GM19239 (cell line): ENCODE measurements around the gene EVC.
"Not testable (repeated sequence)": the region's sequence is repeated elsewhere in the genome, so short reads cannot be mapped to it uniquely, and the experiment has no call there.

Experiments used
- DNase-seq: peaks from one replicate; pipeline ENCODE4 v3.0.0; 2011; ENCODE audit warnings: low spot score; ENCODE audit not compliant: insufficient read length
- FAIRE-seq: peaks from 2 replicates; lab custom pipeline; 2011; peaks lifted over from hg19 to GRCh38; lab: Jason Lieb, UNC

The EVC gene

DNA sequence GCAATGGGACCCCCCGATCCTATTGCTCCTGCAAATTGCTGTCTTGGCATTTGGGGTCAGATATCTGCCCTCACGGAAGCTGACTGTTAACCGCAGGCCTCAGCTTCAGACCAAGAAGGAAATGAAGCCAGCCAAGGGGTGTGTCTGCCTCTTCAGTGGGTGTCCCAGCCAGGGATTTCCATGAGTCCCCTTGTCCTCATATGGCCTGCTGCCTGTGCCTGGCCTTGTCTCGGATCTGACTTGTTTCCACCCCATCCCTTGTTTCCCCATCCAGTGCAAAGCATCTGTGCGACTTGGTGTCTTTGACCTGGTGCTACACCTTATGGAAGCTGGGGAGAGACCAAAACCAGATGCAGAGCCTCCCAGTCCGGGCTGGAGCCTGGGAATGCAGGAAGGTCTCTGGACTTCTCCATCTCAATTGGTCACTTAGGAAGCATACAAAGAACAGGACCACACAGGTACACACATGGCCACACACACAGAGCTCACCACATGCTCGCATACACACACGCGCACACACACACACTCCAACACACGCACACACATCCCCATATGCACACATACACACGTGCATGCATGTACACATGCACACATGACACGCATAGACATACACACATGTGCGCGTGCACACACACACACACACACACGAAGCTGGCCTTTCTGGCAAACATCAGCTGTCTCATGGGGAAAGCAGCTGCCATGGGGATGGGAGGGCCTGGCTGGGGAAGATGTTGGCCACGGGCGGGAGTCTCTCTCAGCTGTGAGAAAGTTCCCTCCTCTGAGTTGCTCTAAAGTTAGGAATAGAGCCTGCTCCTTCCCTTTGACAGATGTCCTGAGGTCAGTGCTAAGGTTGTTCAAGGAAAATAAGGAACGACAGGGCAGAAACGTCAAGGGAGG, 116.4 kb downstream of the EVC start:
- FAIRE-seq (no peak), DNase-seq (no peak)

DNA sequence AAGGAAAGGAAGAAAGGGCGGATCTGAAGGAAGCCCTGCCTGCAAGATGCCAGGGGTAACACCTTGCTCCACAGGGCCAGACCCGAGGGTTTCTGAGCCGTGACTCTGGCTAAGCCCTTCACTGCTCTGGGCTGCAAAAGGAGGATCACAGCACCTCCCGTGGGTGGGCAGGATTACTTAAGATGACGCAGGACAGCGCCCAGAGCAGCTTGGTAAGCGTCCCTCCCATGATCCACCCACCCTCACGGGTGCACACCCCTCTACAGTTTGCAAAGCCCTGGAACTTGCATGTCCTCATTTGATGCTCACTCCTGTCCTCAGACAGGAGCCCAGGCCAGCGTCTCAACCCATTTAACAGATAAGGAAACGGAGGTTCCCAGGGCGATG, 117.0 kb downstream of the EVC start:
- FAIRE-seq (no peak), DNase-seq (no peak)

DNA sequence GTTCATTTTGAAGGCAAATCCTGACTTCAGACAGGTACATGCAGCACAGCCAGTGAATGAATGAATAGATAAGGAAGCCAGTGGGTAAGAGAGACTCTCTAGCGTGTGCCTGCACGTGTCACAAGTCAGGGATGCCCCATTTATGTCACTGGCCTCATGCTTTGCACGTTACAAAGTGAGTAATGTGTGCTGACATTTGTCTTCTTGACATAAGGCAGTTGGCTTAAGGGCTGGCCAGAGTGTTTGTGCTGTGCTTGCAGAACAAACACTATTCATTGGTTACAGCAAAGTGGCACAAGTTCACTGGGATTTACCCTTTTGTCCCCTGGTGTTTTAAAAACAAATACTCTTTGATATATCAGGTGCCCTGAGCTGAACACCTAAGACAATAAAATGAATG, 125.9 kb downstream of the EVC start:
- FAIRE-seq (no peak), DNase-seq (no peak)

DNA sequence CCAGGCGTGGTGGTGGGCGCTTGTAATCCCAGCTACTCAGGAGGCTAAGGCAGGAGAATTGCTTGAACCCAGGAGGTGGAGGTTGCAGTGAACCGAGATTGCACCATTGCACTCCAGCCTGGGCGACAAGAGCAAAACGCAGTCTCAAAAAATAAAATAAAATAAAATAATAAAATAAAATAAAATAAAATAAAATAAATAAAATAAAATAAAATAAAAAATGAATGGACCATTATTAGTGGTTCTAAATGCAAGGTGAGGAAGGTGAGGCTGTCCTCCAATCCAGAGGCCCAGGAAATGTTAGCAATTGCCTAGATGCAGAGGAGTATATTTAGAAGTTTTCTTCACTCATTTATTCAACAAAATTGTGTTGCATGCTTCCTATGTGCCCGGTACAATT, 126.5 kb downstream of the EVC start:
- FAIRE-seq, DNase-seq: not testable (repeated sequence)

DNA sequence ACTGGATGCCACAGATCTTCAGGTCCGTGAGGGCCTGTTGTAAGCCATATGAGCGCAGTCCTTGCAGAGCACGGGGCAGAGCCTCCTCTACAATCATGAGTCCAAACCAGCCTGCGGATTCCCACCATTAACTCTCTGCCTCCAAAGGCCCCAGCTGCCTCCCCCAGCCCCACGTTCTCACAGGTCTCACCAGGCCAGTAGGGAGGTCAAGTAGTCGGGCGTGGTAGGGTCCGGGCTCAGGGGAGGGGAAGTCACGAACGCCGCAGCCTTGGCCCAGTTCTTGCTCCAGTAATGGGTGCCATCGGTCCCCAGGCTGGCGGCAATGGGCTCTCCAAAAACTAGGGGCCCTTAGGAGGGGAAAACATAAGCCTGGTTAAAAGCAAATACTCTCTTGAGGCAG, 128.3 kb downstream of the EVC start:
- FAIRE-seq = no peak
- no peak for DNase-seq

DNA sequence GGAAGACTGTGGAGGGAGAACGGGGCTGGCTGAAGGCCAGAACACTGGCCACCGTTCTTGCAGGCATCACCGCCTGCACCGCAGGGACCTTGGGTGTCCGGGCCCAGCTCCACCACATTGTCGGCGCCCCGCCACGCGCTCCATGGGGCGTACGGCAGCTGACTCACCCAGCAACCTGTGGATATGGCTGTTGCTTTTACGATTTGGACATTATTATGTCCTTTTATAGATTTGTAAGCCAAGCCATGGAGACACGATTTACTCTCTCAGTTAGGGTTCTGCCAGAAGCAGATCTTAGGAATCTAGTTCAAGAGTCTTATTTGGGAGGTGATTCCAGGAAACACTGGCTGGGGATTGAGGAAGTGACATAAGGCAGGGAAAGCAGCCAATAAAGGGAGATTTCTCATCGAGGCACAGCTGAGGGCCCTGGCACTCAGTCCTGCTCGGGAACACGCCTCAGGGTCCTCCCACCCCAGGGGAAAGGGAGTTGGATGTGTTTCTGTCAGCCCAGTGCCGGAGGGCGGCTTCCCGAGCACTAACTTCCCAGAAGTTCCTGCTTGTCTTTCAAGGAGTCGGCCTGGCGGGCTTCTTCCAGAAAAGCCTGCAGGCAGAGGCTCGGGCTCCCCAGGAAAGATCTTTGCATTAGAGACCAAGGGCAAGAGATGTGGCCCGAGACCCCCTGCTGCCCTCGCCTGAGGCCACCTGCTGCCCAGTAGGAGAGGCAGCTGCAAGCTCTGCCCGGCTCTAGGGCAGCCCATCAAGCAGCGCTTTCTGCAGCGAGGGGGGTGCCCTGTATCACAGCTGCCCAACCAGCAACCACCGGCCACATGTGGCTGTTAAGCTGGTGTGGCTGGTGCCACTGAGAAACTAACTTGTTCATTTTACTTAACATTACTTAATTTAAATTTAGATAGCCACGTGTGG, 129.0 kb downstream of the EVC start:
- DNase-seq (no peak), FAIRE-seq (no peak)

DNA sequence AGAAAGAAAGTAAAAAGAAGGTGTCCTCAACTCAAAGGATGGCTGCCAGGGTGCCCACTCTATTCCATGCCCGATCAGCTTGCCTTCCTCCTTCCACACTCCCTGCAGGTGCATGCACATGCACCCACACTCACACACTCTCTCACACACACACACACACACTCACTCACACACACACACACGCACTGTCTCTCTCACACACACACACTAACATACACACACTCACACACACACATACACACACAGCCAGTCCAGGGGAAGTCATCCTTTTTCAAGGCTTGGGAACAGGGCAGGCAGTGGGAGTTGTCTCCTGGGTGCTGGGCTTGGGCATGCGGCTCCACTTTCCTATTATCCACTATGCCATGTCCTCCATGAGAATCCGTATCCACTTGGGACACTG, 131.5 kb downstream of the EVC start:
- FAIRE-seq = no peak

DNA sequence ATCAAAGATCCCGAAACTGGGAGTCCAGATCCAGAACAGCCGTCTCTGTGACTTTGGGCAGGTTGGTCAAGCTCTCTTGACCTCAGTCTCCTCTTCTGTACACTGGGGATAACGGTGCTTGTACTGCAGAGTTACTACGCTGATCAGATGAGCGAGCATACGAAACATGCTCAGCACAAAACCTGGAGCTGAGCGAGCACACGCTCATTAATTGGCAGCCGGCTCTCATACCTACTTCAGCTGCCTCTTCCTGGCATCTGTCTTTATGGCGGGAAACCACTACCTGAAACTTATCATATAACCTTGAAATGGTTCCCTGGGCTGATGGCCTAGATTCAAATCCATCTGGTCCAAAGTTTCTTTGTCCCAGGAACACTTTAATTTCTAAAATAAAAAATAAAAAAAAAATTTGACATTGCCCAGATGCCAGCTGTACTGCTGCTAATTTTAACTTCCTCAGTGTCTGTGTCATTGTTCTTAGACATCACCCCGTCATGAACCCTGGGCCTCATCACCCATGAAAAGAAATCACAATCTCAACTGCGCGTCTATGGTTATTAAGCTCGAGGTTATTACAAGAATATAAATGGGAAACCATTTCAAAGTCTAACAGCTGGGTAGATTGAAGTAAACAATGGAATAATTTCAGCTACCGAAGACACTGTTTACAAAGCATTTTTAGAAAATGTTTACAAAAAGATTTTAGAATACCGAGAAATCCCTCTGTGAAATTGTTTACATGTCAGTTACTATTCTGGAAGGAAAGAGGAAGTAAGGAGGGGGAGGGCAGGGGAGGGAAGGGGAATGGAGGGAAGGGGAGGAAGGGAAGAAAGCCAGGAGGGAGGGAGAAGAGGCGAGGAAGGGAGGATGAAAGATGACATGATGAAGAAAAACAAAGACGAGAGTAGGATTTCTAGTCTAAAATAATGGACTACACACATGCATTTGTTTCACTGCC, 132.9 kb downstream of the EVC start:
- DNase-seq (no peak), FAIRE-seq (no peak)

More for the DNA sequence above, 131.5 kb downstream of the EVC start:
- DNase-seq = no peak

DNA sequence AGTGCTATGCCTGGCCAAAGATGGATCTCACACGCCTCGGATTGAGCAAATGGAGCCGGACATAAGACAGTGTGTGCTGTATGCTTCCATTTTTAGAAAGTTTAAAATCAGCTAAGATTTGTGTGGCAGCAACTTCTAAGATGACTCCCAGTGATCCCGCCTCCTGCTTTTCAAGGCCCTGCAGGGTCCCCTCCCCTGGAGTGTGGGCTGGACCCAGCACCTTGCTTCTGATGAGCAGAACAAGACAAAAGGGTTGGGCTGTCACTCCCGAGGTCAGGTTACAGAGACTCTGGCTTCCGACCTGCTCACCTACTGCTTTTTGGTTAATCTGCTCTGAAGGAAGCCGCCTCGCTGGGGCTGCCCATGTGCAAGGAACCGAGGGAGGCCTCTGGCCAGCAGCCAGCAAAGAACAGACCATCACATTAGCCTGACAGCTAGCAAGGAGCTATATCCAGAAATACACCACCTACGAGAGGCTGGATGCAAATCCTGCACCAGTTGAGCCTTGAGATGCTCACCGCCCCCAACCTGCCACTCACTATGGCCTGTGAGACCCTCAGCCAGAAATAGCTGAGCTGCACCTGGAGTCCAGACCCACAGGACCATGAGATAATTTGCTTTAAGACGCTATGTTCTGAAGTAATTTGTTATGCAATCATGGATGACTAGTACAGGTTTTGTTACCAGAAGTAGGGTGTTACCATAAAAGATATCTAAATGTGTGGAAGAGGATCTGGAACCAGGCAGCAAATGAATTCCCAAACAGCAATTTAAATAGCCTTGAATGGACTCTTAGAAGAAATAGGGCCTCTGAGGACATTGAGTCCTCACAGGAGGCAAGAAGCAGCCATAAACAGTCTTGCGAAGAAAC, 134.3 kb downstream of the EVC start:
- no peak for FAIRE-seq
- DNase-seq = no peak

DNA sequence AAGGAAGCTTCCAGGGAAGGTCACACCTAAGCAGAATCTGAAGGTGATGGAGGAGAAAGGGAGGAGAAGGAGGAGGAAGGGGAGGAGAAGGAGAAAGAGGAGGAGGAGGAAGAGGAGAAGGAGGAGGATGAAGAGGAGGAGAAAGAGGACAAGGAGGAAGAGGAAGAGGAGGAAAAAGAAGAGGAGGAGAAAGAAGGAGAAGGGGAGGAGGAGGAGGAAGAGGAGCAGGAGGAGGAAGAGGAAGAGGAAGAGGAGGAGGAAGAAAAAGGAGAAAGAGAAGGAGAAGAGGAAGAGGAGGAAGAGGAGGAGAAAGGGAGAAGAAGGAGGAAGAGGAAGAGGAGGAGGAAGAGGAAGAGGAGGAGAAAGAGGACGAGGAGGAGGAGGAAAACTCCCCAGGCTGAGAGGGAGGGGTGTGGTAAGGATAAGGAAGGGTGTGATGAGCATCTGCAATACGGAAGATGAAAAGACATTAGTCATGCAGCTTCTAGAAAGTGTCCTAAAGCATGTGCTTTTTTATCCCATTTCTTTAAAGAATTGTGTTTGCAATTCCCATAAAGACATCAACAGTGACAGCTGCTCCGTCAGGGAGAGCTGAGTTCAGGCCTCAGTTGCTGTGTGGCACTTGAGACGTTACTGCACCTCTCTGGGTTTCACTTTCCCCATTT, 140.8 kb downstream of the EVC start:
- no peak for FAIRE-seq

DNA sequence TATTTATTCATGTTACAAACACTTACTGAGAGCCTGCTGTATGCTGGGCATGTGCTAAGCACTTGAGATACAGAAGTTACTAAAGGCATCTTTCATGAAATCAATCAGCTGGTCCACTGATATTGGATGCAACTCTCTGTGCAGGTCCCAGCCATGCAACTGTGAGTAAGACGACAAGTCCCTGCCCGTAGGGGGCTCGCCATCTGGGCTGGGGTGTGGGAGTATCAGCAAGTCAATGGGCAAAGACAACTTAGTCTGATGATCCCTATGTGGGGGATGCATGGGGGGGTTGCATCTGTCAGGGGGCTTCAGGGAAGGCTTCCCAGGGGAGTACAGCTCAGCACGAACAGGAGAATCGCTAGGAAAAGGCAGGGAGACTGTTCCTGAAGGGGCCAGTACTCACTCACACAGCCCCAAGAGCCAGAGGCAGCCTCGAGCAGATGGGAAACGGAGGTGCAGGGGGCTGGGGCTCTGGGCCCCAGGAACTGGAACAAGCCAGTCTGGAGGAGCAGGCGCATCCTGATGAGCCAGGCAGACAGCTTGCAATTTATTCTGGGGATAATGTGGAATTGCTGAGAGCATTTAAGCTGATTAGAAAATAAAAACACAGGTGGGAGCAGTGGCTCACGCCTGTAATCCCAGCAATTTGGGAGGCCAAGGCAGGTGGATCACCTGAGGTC, 141.7 kb downstream of the EVC start:
- no peak for DNase-seq
- no peak for FAIRE-seq

More for the DNA sequence above, 140.8 kb downstream of the EVC start:
- DNase-seq = no peak

DNA sequence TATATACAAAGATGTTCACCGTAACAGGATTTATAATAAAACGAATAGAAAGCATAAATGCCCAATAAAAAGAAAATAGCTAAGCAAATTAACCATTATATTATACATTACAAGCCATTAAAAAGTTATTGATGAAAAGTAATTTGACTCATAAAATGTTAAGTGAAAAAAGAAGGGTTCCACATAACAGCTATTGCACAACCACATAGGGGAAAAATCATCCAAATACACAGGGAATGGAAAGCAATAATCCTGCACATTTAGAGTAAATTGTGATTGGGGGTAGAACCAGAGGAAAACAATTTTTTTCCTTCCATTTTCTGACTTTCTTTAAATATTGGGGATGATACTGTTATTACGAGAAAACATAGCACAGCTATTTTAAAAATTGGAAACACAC, 143.9 kb downstream of the EVC start:
- no peak for FAIRE-seq
- no peak for DNase-seq

DNA sequence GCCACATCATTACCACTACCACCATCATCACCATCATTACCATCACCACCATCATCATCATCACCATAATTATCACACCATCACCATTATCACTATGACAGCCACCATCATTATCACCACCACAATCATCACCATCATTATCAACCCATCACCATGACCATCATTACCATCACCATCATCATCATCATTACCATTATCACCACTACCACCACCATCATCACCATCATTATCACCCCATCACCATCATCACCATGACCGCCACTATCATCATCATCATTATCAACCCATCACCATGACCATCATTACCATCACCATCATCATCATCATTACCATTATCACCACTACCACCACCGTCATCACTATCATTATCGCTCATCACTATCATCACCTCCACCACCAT, 145.4 kb downstream of the EVC start:
- DNase-seq, FAIRE-seq: not testable (repeated sequence)

DNA sequence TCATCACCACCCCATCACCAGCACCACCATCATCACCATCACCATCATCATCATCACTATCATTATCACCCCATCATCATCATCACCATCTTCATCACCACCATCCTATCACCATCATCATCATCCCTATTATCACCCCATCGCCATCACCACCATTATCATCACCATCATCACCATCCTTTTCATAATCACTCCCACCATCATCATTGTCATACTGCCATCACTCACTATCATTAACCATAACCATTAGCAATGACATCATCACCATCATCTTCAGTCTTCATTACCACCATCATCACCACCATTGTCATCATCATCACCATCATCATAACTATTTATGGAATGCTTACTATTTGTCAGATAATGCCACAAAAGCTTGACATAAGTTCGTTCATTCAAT, 146.2 kb downstream of the EVC start:
- no peak for DNase-seq
- no peak for FAIRE-seq

DNA sequence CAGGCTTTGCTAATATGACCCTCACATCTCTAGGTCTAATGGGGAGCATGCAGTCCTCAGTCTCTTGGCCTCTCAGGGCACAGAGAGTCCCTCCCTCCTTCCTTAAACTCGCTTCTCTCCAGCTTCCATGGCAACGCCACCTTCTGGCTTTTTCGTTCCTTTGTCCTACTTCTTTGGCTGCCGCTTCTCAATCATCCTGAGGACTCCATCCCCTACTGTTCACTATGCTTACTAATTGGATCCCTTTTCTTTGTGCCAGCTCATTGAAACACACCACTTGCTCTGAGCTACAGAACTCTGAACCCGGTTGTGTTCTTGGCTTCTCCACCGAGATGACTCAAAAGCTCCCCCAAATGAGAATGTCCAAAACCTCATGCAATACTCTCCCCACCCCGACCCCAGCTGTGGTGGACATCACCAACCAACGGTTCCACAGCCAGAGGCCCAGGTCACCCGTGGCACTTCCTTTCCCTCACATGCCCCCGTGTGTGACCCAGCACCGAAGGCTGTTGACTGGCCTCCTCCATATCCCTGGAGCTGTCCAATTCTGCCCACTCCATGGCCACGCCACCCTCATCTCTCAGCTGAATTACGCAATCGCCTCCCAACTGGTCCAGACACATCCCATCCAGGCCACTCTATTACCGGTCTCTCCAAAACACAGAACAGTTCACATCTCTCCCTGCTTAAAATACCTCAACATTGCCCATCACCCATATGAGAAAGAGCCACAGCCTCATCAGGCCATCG, 147.2 kb downstream of the EVC start:
- DNase-seq (no peak), FAIRE-seq (no peak)

DNA sequence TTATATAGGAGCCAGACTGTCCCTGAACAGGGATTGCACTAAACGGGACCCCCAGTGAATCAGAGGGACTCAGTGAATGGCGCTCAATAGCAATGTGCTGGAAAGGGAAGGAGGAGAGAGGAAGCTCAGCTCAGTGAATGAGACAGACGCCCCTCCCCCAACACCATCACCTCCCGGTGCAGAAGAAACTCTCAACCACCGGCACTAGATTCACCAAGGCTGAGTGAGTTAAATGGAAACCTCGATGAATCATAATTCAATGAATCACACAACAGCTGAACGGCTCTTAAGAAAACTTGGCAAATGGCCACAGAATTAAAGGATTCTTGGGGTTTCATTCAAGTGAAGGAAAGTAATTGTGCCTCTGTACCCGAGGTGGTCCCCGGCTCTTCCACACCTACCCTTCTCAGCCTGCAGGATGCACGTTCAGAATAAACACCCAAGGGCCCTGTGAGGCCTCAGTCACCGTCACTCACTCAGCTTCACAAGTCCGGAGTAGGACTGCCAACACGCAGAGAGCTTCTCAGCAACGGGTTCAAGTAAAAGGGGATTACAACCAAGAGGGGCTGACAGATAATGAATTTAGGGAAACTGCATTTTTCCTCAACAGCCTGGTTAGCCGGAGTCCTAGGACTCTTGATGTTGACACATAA, 152.6 kb downstream of the EVC start:
- no peak for FAIRE-seq
- DNase-seq = no peak
